MCF 10A (cell line): ENCODE data around the gene SH3TC2. TPM values are rescaled to one million over a fixed set of nuclear protein-coding genes. Genes with fewer than 3 reads are reported as not detected.

Experiments used
- BruUV-seq: library from RNA; stranded (reverse); fragments of 400-500 nt; replicated peaks from 2 replicates; lab custom pipeline; 2021; lab: Mats Ljungman, UMichigan
- CTCF ChIA-PET: fragments of 300-600 bp; sonication (Branson Sonifier 250); formaldehyde crosslinking; extraction: SDS; loops from one replicate; lab custom pipeline; 2021; ENCODE audit warnings: antibody characterized with exemption, inconsistent platforms; lab: Yijun Ruan, JAX
- POLR2A ChIA-PET: fragments of 300-600, 350-650 bp; sonication (Branson Sonifier 250); formaldehyde crosslinking; extraction: SDS; loops from one replicate; lab custom pipeline; 2020; ENCODE audit warnings: antibody characterized with exemption, inconsistent platforms; lab: Yijun Ruan, JAX
- DNase-seq: peaks from one replicate; pipeline ENCODE4 v3.0.0-alpha.2; 2018; ENCODE audit not compliant: unreplicated experiment
- H3K27ac Mint-ChIP-seq: one replicate; pipeline ENCODE4 v1.8.0; 2022; ENCODE audit warnings: mild to moderate bottlenecking, low read depth, mixed read lengths; ENCODE audit not compliant: unreplicated experiment
- H3K27me3 Mint-ChIP-seq: one replicate; pipeline ENCODE4 v1.8.0; 2022; ENCODE audit warnings: mixed read lengths; ENCODE audit not compliant: insufficient read depth, unreplicated experiment
- H3K36me3 Mint-ChIP-seq: one replicate; pipeline ENCODE4 v1.8.0; 2022; ENCODE audit warnings: mild to moderate bottlenecking, moderate library complexity, mixed read lengths; ENCODE audit not compliant: insufficient read depth, unreplicated experiment
- H3K4me1 Mint-ChIP-seq: one replicate; pipeline ENCODE4 v1.8.0; 2022; ENCODE audit warnings: mixed read lengths; ENCODE audit not compliant: insufficient read depth, unreplicated experiment
- H3K4me3 Mint-ChIP-seq: one replicate; pipeline ENCODE4 v1.8.0; 2022; ENCODE audit warnings: mild to moderate bottlenecking, moderate library complexity, mixed read lengths; ENCODE audit not compliant: unreplicated experiment
- H3K9me3 Mint-ChIP-seq: one replicate; pipeline ENCODE4 v1.8.0; 2022; ENCODE audit warnings: mixed read lengths; ENCODE audit not compliant: unreplicated experiment
- intact Hi-C: fragments of 100-400 bp; cut with micrococcal nuclease; formaldehyde crosslinking; loops from 2 replicates; pipeline ENCODE4 v1.14.1; 2022
- total RNA-seq: library from RNA; stranded (reverse); gene quantifications from 2 replicates; pipeline ENCODE4 v1.2.3, GENCODE V29; 2022
- TF ChIP-seq, protein P1 (sequence below): fragments of 200-600 bp; IDR thresholded peaks from one replicate; pipeline ENCODE4 v1.8.0; 2022; ENCODE audit warnings: antibody characterized with exemption, mild to moderate bottlenecking; ENCODE audit not compliant: unreplicated experiment

The SH3TC2 gene
- total RNA-seq, 1 experiment from 2014 or later, result 6.2 TPM

DNA sequence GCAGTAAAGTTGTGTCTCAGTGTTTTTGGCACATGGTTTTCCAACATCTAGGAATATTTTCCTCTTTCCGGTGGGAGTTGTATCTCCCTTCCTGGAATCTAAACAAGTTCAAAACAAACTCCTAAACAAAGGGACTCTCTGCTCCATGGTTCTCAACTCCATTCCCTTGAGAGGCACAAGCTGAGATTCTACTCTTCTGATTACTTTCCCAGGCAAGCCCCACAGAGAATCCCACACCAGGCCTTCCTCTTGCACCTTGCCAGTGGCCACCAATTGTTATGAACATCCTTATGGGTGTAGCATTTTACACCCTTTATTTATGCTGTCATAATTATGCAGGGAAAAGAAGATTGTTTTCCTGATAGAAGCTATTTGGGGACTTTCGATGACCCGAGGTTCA, 25.8 kb upstream of the SH3TC2 start:
- CTCF ChIA-PET, result interaction anchor here (0.6 to 0.7 kb wide), 2 partner anchors 39 to 60 kb away, joined by 3 read pairs; no protein-coding TSS in a partner anchor
- POLR2A ChIA-PET, result interaction anchor here (0.6 to 1.2 kb wide), 2 partner anchors 8 to 11 kb away, joined by 3 read pairs; no protein-coding TSS in a partner anchor
- BruUV-seq, result no TSS peak

DNA sequence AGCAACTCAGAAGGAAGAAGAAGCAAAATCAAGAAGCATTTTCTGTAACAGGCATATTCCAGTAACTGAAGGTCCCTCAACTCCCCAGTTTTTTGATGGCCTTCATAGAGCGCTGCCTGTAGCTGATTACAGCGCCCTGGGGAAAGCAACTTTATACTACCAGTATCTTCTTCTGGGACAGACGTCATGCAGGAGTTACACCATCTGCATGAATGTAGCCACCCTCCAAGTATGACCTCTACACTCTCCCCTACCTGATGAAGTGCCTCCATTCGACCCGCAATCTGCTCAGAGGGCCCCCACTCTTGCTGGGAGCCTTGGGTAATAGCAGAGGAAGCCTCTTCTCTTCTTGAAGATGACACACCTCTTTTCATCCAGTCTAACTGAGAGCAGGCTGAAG, 21.0 kb upstream of the SH3TC2 start:
- Mint-ChIP-seq H3K27ac (no peak overlapping the region), H3K4me3 (no peak overlapping the region), H3K4me1 (no peaks in the 10 kb centered on the region), H3K27me3 (no peaks in the 10 kb centered on the region), H3K36me3 (no peaks in the 10 kb centered on the region), H3K9me3 (peaks cover 10% of the 10 kb centered on the region)
- no peak for DNase-seq
- TF ChIP-seq, protein P1, sequence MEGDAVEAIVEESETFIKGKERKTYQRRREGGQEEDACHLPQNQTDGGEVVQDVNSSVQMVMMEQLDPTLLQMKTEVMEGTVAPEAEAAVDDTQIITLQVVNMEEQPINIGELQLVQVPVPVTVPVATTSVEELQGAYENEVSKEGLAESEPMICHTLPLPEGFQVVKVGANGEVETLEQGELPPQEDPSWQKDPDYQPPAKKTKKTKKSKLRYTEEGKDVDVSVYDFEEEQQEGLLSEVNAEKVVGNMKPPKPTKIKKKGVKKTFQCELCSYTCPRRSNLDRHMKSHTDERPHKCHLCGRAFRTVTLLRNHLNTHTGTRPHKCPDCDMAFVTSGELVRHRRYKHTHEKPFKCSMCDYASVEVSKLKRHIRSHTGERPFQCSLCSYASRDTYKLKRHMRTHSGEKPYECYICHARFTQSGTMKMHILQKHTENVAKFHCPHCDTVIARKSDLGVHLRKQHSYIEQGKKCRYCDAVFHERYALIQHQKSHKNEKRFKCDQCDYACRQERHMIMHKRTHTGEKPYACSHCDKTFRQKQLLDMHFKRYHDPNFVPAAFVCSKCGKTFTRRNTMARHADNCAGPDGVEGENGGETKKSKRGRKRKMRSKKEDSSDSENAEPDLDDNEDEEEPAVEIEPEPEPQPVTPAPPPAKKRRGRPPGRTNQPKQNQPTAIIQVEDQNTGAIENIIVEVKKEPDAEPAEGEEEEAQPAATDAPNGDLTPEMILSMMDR, result no peak
- ChIA-PET POLR2A (interaction anchor here (0.7 to 1.1 kb wide), 2 partner anchors 9 to 993 kb away, joined by 3 read pairs; no protein-coding TSS in a partner anchor), CTCF (interaction anchor here (1.4 kb wide), 1 partner anchor 9 kb away, joined by 4 read pairs; no protein-coding TSS in a partner anchor)
- no TSS peak for BruUV-seq
- intact Hi-C loops, result no loop called here

More for the DNA sequence above, 25.8 kb upstream of the SH3TC2 start:
- DNase-seq, result no peak
- TF ChIP-seq, protein P1, result no peak
- no peak overlapping the region for H3K27ac Mint-ChIP-seq
- H3K36me3 Mint-ChIP-seq, result no peaks in the 10 kb centered on the region
- intact Hi-C loops, result no loop called here
- H3K27me3 Mint-ChIP-seq, result no peaks in the 10 kb centered on the region
- no peaks in the 10 kb centered on the region for H3K4me1 Mint-ChIP-seq
- H3K9me3 Mint-ChIP-seq, result peaks cover 16% of the 10 kb centered on the region
- no peak overlapping the region for H3K4me3 Mint-ChIP-seq

DNA sequence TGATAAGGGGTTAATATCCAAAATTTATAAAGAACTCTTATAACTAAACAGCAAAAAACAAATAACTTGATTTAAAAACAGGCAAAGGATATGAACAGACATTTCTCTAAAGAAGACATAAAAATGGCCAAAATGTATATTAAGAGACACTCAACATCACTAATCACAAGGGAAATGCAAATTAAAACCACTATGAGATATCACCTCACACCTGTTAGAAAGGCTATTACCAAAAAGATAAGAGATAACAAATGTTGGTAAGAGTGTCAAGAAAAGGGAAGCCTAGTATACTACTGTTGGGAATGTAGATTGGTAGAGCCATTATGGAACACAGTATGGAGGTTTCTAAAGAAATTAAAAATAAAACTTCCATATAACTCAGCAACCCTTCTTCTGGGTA, 19.4 kb upstream of the SH3TC2 start:
- CTCF ChIA-PET, result interaction anchor here (0.6 to 0.9 kb wide), 2 partner anchors 187 to 647 kb away, joined by 4 to 5 read pairs; no protein-coding TSS in a partner anchor
- POLR2A ChIA-PET, result interaction anchor here (0.7 kb wide), 1 partner anchor 52 kb away, joined by 3 read pairs; no protein-coding TSS in a partner anchor

DNA sequence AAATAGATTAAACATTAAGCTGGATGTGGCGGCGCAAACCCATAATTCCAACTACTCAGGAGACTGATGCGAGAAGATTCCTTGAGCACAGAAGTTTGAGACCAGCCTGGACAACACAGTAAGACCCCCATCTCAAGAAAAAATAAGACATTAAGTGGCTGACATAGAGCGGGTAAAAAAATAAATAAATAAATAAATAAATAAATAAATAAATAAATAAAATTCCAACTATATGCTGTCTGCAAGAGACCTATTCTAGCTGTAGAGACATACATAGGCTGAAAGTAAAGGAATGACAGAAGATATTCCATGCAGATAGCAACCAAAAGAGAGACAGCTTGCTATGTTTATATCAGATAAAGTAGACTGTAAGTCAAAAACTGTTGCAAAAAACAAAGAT, 17.4 kb upstream of the SH3TC2 start:
- BruUV-seq, result no TSS peak
- ChIA-PET POLR2A (no interaction called here), CTCF (interaction anchor here (1.3 kb wide), 1 partner anchor 9 kb away, joined by 4 read pairs; no protein-coding TSS in a partner anchor)
- Mint-ChIP-seq H3K27me3 (no peaks in the 10 kb centered on the region), H3K27ac (no peak overlapping the region), H3K4me3 (no peak overlapping the region), H3K9me3 (peaks cover 10% of the 10 kb centered on the region), H3K4me1 (no peaks in the 10 kb centered on the region), H3K36me3 (no peaks in the 10 kb centered on the region)
- DNase-seq, result no peak
- intact Hi-C loops, result no loop called here
- TF ChIP-seq, protein P1, result no peak

More for the DNA sequence above, 19.4 kb upstream of the SH3TC2 start:
- TF ChIP-seq, protein P1, result no peak
- no TSS peak for BruUV-seq
- no peaks in the 10 kb centered on the region for H3K36me3 Mint-ChIP-seq
- H3K4me3 Mint-ChIP-seq, result no peak overlapping the region
- peaks cover 10% of the 10 kb centered on the region for H3K9me3 Mint-ChIP-seq
- intact Hi-C loops, result no loop called here
- H3K27me3 Mint-ChIP-seq, result no peaks in the 10 kb centered on the region
- no peak for DNase-seq
- no peak overlapping the region for H3K27ac Mint-ChIP-seq
- no peaks in the 10 kb centered on the region for H3K4me1 Mint-ChIP-seq
